ENCODE results near the gene C2orf78.

DNA sequence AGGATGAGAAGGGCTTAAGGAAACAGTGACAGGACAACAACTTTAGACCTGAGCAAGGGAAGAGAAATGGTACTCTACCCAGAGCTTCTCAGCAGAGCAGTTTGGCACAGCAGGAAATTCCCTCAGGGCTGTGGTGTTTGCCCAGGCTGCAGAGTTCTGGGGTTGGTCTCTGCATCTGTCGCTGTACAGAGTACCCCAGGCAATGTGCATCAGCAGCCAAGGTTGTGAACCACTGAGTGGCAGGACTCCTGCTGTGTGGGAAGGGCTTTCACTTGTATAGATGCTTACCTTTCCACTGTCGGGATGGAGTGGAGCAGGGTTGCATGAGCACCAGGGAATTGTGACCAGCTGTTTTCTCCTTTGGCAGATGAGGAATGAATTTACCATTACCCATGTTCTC is 66.0 kb downstream of the C2orf78 start:
- TF ChIP-seq, protein P1, sequence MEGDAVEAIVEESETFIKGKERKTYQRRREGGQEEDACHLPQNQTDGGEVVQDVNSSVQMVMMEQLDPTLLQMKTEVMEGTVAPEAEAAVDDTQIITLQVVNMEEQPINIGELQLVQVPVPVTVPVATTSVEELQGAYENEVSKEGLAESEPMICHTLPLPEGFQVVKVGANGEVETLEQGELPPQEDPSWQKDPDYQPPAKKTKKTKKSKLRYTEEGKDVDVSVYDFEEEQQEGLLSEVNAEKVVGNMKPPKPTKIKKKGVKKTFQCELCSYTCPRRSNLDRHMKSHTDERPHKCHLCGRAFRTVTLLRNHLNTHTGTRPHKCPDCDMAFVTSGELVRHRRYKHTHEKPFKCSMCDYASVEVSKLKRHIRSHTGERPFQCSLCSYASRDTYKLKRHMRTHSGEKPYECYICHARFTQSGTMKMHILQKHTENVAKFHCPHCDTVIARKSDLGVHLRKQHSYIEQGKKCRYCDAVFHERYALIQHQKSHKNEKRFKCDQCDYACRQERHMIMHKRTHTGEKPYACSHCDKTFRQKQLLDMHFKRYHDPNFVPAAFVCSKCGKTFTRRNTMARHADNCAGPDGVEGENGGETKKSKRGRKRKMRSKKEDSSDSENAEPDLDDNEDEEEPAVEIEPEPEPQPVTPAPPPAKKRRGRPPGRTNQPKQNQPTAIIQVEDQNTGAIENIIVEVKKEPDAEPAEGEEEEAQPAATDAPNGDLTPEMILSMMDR (IDR thresholded peaks at IDR 0.05; ENCODE audit: low read depth, low read length, missing input control) = no peak
- TF ChIP-seq, protein P2, sequence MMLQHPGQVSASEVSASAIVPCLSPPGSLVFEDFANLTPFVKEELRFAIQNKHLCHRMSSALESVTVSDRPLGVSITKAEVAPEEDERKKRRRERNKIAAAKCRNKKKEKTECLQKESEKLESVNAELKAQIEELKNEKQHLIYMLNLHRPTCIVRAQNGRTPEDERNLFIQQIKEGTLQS (IDR thresholded peaks at IDR 0.05) = no peak
